Caki2 (cell line): ENCODE results near the gene PROX1. TPM values are rescaled to one million over a fixed set of nuclear protein-coding genes. Genes with fewer than 3 reads are reported as not detected.

Experiments used
- DNase-seq: peaks from one replicate; pipeline ENCODE4 v3.0.0-alpha.2; 2015; ENCODE audit warnings: low read depth
- in situ Hi-C: cut with HindIII; loops from 2 replicates; pipeline ENCODE4 v1.10.0; 2016; ENCODE audit warnings: low sequenced_read_pairs, low pct_unique_long_range_greater_than_20kb, mixed read lengths
- total RNA-seq: library from RNA; depleted of rRNA; stranded (reverse); fragments of >200 nt; shearing (Covaris generic); gene quantifications from 2 replicates; pipeline ENCODE4 v1.2.3, GENCODE V29; 2014; ENCODE audit warnings: low replicate concordance; rRNA removed

The PROX1 gene
- total RNA-seq: not detected in 2 replicates

GRCh38 chr1:213987927-213988506 lies at the start of gene PROX1:
PROX1 (plus strand) TSS chr1:213987973; CDS start chr1:213996536, 8,563 bp downstream.
- in situ Hi-C loops: no loop called here
- peak; percentile 78 for DNase-seq

- in situ Hi-C loops: no loop called here
- no peak for DNase-seq
Measured at GRCh38 chr1:213938776-213939175, 49.0 kb upstream of the PROX1 start.

GRCh38 chr1:213939888-213940287 lies 47.9 kb upstream of the PROX1 start:
- no peak for DNase-seq
- in situ Hi-C loops: no loop called here

- in situ Hi-C loops: no loop called here
- DNase-seq: no peak
Measured at GRCh38 chr1:213940947-213941346, 46.8 kb upstream of the PROX1 start.

- in situ Hi-C loops: no loop called here
- DNase-seq: no peak
Measured at GRCh38 chr1:213942061-213942460, 45.7 kb upstream of the PROX1 start.

- DNase-seq: no peak
- in situ Hi-C loops: no loop called here
Measured at GRCh38 chr1:213947200-213947801, 40.5 kb upstream of the PROX1 start.

GRCh38 chr1:213951876-213952275 lies 35.9 kb upstream of the PROX1 start:
- in situ Hi-C loops: no loop called here
- DNase-seq: no peak

GRCh38 chr1:213953806-213954205 lies 34.0 kb upstream of the PROX1 start:
- no peak for DNase-seq

GRCh38 chr1:213956295-213956770 lies 31.4 kb upstream of the PROX1 start:
- DNase-seq: no peak
- in situ Hi-C loops: no loop called here

More at GRCh38 chr1:213953806-213954205, 34.0 kb upstream of the PROX1 start:
- in situ Hi-C loops: no loop called here

GRCh38 chr1:213958346-213958745 lies 29.4 kb upstream of the PROX1 start:
- in situ Hi-C loops: no loop called here
- DNase-seq: no peak

GRCh38 chr1:213960963-213961362 lies 26.8 kb upstream of the PROX1 start:
- in situ Hi-C loops: no loop called here
- DNase-seq: no peak

GRCh38 chr1:213962508-213962907 lies 25.3 kb upstream of the PROX1 start:
- in situ Hi-C loops: no loop called here

GRCh38 chr1:213966122-213966521 lies 21.7 kb upstream of the PROX1 start:
- in situ Hi-C loops: no loop called here
- no peak for DNase-seq

More at GRCh38 chr1:213962508-213962907, 25.3 kb upstream of the PROX1 start:
- DNase-seq: no peak

- DNase-seq: no peak
- in situ Hi-C loops: no loop called here
Measured at GRCh38 chr1:213968146-213968825, 19.5 kb upstream of the PROX1 start.

GRCh38 chr1:213969958-213970555 lies 17.7 kb upstream of the PROX1 start:
- DNase-seq: no peak
- in situ Hi-C loops: no loop called here

GRCh38 chr1:213972141-213972540 lies 15.6 kb upstream of the PROX1 start:
- in situ Hi-C loops: no loop called here
- no peak for DNase-seq

GRCh38 chr1:213973129-213973528 lies 14.6 kb upstream of the PROX1 start:
- no peak for DNase-seq
- in situ Hi-C loops: no loop called here

GRCh38 chr1:213976665-213977485 lies 10.9 kb upstream of the PROX1 start:
- DNase-seq: peak; percentile 37
- in situ Hi-C loops: no loop called here
